Peyer's patch (tissue), 4 donors: ENCODE results near the gene CELF1. TPM values are rescaled to one million over a fixed set of nuclear protein-coding genes. Genes with fewer than 3 reads are reported as not detected.

ENCODE experiments used
- DNase-seq, 3 donors: peaks; one replicate each; pipeline ENCODE4 v3.0.0-alpha.2; 2017 to 2019
- H3K27ac ChIP-seq, 4 donors: fragments of 200-600 bp; sonication (generic); one replicate each; pipeline ENCODE4 v1.5.1; 2016 to 2019
- H3K27me3 ChIP-seq, 2 donors: fragments of 200-600 bp; sonication (generic); one replicate each; pipeline ENCODE4 v1.5.1; 2019
- H3K36me3 ChIP-seq, 3 donors: fragments of 200-600 bp; sonication (generic); one replicate each; pipeline ENCODE4 v1.5.1; 2016 to 2019
- H3K4me1 ChIP-seq, 4 donors: fragments of 200-600 bp; sonication (generic); one replicate each; pipeline ENCODE4 v1.5.1; 2016 to 2019
- H3K4me3 ChIP-seq, 4 donors: fragments of 200-600 bp; sonication (generic); 1 replicate in 3 of 4; 2 replicates in 1 of 4; pipeline ENCODE4 v1.5.1; 2016 to 2019; ENCODE audit warnings: mild to moderate bottlenecking in 1 of 4
- H3K9me3 ChIP-seq, 4 donors: fragments of 200-600 bp; sonication (generic); one replicate each; pipeline ENCODE4 v1.5.1; 2016 to 2019; ENCODE audit warnings: mild to moderate bottlenecking in 1 of 4
- CTCF ChIP-seq, 6 experiments: fragments of 450-650 bp in 4 of 6; fragments of 200-600 bp in 2 of 6; sonication (generic) in 1 of 6; IDR thresholded peaks; one replicate each; pipeline ENCODE4 v1.5.1; 2017 to 2019; ENCODE audit warnings: antibody characterized with exemption in 6 of 6, mild to moderate bottlenecking in 3 of 6, moderate library complexity in 1 of 6
- POLR2A ChIP-seq, 2 donors: fragments of 450-650 bp; IDR thresholded peaks; one replicate each; pipeline ENCODE4 v1.5.1; 2017; ENCODE audit warnings: antibody characterized with exemption in 2 of 2, mild to moderate bottlenecking in 2 of 2, moderate library complexity in 2 of 2
- total RNA-seq, 4 donors: library from RNA; depleted of rRNA; stranded (reverse); fragments of >200 nt; gene quantifications; one replicate each; pipeline ENCODE4 v1.1.0, GENCODE V29; 2016

The CELF1 gene
- total RNA-seq, 4 donors from 2014 or later, result 90.7 to 134 (median 121) TPM

DNA sequence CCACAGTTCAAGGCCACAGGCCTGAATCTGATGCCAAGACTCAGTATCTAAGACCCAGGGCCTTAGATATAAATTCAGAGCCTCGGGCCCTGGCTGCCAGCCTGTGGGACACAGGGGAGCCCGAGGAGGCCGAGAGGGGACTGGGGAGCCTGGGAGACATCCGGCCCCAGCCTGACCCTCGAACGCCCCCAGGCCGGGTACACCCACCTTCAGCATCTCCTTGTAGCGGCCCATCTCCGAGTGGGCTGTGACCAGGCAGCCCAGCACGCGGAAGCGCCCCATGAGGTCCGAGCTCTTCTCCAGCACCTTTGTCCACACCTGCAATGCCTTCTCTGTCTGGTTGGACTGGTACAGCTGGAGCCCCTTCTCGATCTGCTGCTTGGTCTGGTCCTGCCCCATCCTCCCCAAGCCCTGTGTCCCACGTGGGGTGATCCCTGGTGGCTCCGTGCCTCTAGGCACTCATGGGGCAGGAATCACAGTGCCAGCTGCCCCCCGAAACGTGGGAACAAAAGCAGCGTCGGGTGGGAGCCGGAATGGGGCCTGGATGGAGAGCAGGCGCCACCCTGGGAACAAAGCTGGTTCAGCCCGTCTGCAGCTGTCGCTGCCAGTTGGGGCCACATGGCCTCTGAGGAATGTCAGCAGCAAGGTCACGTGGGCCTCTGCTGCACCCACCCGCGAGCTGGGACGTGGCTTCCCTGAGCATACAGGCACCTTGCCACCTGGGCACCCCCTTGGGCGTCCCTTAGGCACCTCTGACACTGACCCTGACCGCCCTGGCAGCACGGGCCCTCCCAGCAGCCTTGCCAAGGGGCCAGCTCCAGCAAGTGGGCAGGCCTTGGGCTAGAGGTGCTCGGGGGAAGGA is 104.1 kb downstream of the CELF1 start, which contains the start of gene RAPSN:
RAPSN (minus strand) TSS at position 571 of the 862 bp plus-strand sequence; CDS start at position 399, 172 bp downstream.
- TF ChIP-seq POLR2A (IDR thresholded peaks at IDR 0.05) (no peak), CTCF (IDR thresholded peaks at IDR 0.05) (no peak)

DNA sequence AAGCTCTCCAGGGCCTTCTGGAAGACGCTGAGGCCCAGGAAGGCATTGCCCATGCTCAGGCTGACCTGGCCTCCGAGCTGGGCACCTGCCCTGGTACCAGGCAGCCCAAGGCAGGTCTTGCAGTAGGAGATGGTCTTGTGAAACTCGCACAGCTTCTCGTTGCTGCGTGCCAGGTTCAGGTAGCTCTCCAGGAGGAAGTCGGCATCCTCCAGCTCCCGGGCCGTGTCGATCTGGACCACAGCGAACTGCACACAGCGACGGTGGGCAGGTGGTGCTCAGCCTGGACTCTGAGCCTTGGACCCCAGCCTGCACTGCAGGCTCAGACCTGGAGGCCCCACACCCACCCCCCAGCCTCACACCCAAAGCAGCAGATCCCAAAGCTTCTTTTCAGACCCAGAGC is 105.0 kb downstream of the CELF1 start:
- DNase-seq, result no peak
- H3K4me1 ChIP-seq, result no peaks in the 10 kb centered on the region
- H3K27me3 ChIP-seq, result no peaks in the 10 kb centered on the region
- H3K27ac ChIP-seq, result no peak overlapping the region
- TF ChIP-seq CTCF (IDR thresholded peaks at IDR 0.05), result no peak
- TF ChIP-seq POLR2A (IDR thresholded peaks at IDR 0.05), result no peak
- H3K4me3 ChIP-seq, result no peak overlapping the region
- H3K36me3 ChIP-seq, result no peaks in the 10 kb centered on the region
- H3K9me3 ChIP-seq, result no peaks in the 10 kb centered on the region

More for the DNA sequence above, 104.1 kb downstream of the CELF1 start, which contains the start of gene RAPSN:
- Histone ChIP-seq H3K4me1 (no peaks in the 10 kb centered on the region), H3K36me3 (no peaks in the 10 kb centered on the region), H3K4me3 (no peak within 1 kb of the TSS), H3K27me3 (no peaks in the 10 kb centered on the region), H3K27ac (no peak within 1 kb of the TSS), H3K9me3 (no peaks in the 10 kb centered on the region)
- no peak for DNase-seq

- TF ChIP-seq POLR2A (IDR thresholded peaks at IDR 0.05) (no peak), CTCF (IDR thresholded peaks at IDR 0.05) (no peak)
- DNase-seq, result no peak
- Histone ChIP-seq H3K27me3 (no peaks in the 10 kb centered on the region), H3K27ac (no peak overlapping the region), H3K36me3 (no peaks in the 10 kb centered on the region), H3K4me3 (no peak overlapping the region), H3K4me1 (no peaks in the 10 kb centered on the region), H3K9me3 (no peaks in the 10 kb centered on the region)
Measured at GRCh38 chr11:47446833-47447232, 106.1 kb downstream of the CELF1 start.

DNA sequence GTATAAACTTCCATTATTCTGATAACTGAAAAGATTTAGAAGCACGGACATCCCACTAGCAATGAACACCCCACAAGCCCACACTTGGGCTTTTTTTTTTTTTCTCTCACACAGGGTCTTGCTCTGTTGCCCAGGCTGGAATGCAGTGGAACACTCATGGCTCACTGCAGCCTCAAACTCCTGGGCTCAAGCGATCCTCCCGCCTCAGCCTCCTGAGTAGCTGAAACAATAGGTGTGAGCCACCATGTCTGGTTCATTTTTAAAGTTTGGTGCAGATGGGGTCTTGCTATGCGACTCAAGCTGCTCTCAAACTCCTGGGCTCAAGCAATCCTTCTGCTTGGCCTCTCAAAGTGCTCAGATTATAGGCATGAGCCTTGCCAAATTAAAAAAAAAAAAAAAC is 107.1 kb downstream of the CELF1 start:
- Histone ChIP-seq H3K27me3 (no peaks in the 10 kb centered on the region), H3K36me3 (no peaks in the 10 kb centered on the region), H3K9me3 (no peaks in the 10 kb centered on the region), H3K4me1 (no peaks in the 10 kb centered on the region), H3K4me3 (no peak overlapping the region), H3K27ac (no peak overlapping the region)
- no peak for TF ChIP-seq POLR2A (IDR thresholded peaks at IDR 0.05)
- no peak for TF ChIP-seq CTCF (IDR thresholded peaks at IDR 0.05)
- DNase-seq, result no peak

DNA sequence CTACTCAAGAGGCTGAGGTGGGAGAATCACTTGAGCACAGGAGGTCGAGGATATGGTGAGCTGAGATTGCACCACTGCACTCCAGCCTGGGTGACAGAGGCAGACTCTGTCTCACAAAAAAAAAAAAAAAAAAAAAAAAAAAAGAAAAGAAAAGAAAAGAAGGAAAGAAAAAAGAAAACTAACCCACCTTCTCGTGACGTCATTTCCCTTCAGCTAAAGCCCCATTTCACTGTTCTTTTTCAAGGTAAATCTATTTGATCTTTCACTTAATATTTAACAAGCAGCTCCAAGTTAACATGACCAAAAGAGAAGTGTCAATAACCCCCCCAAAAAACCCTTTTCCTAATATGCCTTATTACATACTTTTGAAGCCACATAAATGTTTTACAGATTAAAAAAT is 109.1 kb downstream of the CELF1 start:
- no peak overlapping the region for H3K4me3 ChIP-seq
- no peaks in the 10 kb centered on the region for H3K9me3 ChIP-seq
- no peaks in the 10 kb centered on the region for H3K27me3 ChIP-seq
- TF ChIP-seq POLR2A (IDR thresholded peaks at IDR 0.05) (no peak), CTCF (IDR thresholded peaks at IDR 0.05) (no peak)
- no peak overlapping the region for H3K27ac ChIP-seq
- DNase-seq, result no peak
- H3K4me1 ChIP-seq, result no peaks in the 10 kb centered on the region
- H3K36me3 ChIP-seq, result no peaks in the 10 kb centered on the region
